Heart left ventricle (tissue), 16 donors: Measurements from ENCODE around the gene IGSF3. TPM values are rescaled to one million over a fixed set of nuclear protein-coding genes. Genes with fewer than 3 reads are reported as not detected.
"Not testable (repeated sequence)": the region's sequence is repeated elsewhere in the genome, so short reads cannot be mapped to it uniquely, and the experiment has no call there.

Source experiments
- ATAC-seq, 4 donors: fragments of 200-7000 bp; cut with Tn5 transposase; one replicate each; pipeline ENCODE4 v1.9.1; 2020 to 2022; ENCODE audit warnings: moderate library complexity in 4 of 4, mild to moderate bottlenecking in 3 of 4, moderate number of reproducible peaks in 1 of 4
- DNase-seq, 5 donors: peaks; one replicate each; pipeline ENCODE4 v3.0.0-alpha.2; 2020
- H3K27ac ChIP-seq, 12 donors: fragments of 200-600 bp; sonication (generic) in 4 of 12; one replicate each; pipeline versions ENCODE4 v1.5.0 to v1.8.0; 2016 to 2022; ENCODE audit warnings: mild to moderate bottlenecking in 2 of 12
- H3K27me3 ChIP-seq, 9 donors: fragments of 200-600 bp; sonication (generic) in 2 of 9; one replicate each; pipeline versions ENCODE4 v1.5.1 to v1.8.0; 2016 to 2022; ENCODE audit warnings: mild to moderate bottlenecking in 3 of 9
- H3K36me3 ChIP-seq, 9 donors: fragments of 200-600 bp; sonication (generic) in 2 of 9; one replicate each; pipeline versions ENCODE4 v1.5.0 to v1.8.0; 2018 to 2022; ENCODE audit warnings: mild to moderate bottlenecking in 2 of 9
- H3K4me1 ChIP-seq, 12 donors: fragments of 200-600 bp; sonication (generic) in 4 of 12; one replicate each; pipeline versions ENCODE4 v1.5.0 to v1.8.0; 2016 to 2022; ENCODE audit warnings: mild to moderate bottlenecking in 3 of 12
- H3K4me3 ChIP-seq, 12 donors: fragments of 200-600 bp; sonication (generic) in 4 of 12; one replicate each; pipeline versions ENCODE4 v1.5.0 to v1.8.0; 2017 to 2022; ENCODE audit warnings: mild to moderate bottlenecking in 9 of 12, moderate library complexity in 4 of 12
- H3K9me3 ChIP-seq, 12 donors: fragments of 200-600 bp; sonication (generic) in 4 of 12; one replicate each; pipeline versions ENCODE4 v1.5.0 to v1.8.0; 2016 to 2022; ENCODE audit warnings: mild to moderate bottlenecking in 1 of 12
- CTCF ChIP-seq, 12 donors: fragments of 200-600 bp; sonication (generic) in 4 of 12; IDR thresholded peaks; one replicate each; pipeline versions ENCODE4 v1.5.0 to v1.8.0; 2018 to 2022; ENCODE audit warnings: antibody characterized with exemption in 12 of 12, mild to moderate bottlenecking in 5 of 12
- POLR2A ChIP-seq, 2 donors: fragments of 450-650 bp; IDR thresholded peaks; one replicate each; pipeline ENCODE4 v1.6.1; 2017; ENCODE audit warnings: antibody characterized with exemption in 2 of 2, mild to moderate bottlenecking in 2 of 2, moderate library complexity in 2 of 2
- WGBS, 4 donors: extraction: QIAGEN DNeasy Blood & Tissue Kit in 2 of 4; methylation state at CpG; one replicate each; pipeline versions ENCODE4 v1.1.5 to v1.1.7; 2013 to 2018; 5-methylcytosine and 5-hydroxymethylcytosine counted together
- intact Hi-C, 10 donors: fragments of 100-400 bp; cut with DNase I; formaldehyde crosslinking; loops; one replicate each; pipeline versions ENCODE4 v1.11.1 to v1.14.2; 2022
- polyA plus RNA-seq, 2 donors: library from polyadenylated mRNA; stranded (reverse); fragments of 200-250 nt; gene quantifications; one replicate each; pipeline ENCODE4 v1.2.3, GENCODE V29; 2013
- total RNA-seq, 9 donors: library from RNA; depleted of rRNA in 2 of 9; stranded (reverse); fragments of >200 nt in 2 of 9; fragmentation: NEBNext Ultra II Directional in 3 of 9; extraction: Animal tissue kit (Norgen Biotek cat#: 25700) in 3 of 9; gene quantifications; one replicate each; pipeline versions ENCODE4 v1.1.0 to v1.2.4, GENCODE V29; 2016 to 2023
- donor health status: ischemic (EF 13 %, LVEDD 7.1; RV severe dilation, severe dysfunction).
- donor health status: healthy with polysubstance abuse.
- donor health status: DM: no; HTN: yes; CAD: no.
- donor health status: DM: no; HTN: no; CAD: no.
- donor health status: ischemic (EF 25% LVEDD 6.9; RV normal size, moderate dysfunction).
- donor health status: ischemic (EF 25% LVEDD 5.7; RV mildly dilated, moderate dysfunction).
- donor health status: healthy.
- donor health status: DM: yes; HTN: yes; CAD: no.
- donor health status: ischemic (EF 35%, LVEDD 5.7; RV mildly dilated, moderate dysfunction).
- donor health status: nonischemic (EF 11% LVEDD 7.7; RV severe dilation, severe dysfunction).
- donor health status: DM: yes; HTN: yes; CAD: no.
- donor health status: PGD.
- donor health status: ischemic (EF 29% LVEDD 5.4; RV normal size, mild dysfunction).
- donor health status: nonischemic (EF 23%, LVEDD 6.1; RV moderate dilation, normal function).

Gene IGSF3
- total and polyA plus RNA-seq, 11 donors, result 3.5 to 19.3 (median 11.5) TPM

- Histone ChIP-seq H3K4me3 (no peak overlapping the region), H3K9me3 (peaks cover 0 to 10% (median 0%) of the 10 kb centered on the region in 12 donors), H3K4me1 (peaks cover under 1 to 82% (median 17%) of the 10 kb centered on the region in 12 donors), H3K36me3 (peaks cover 0 to 8% (median 0%) of the 10 kb centered on the region in 9 donors), H3K27ac (no peak overlapping the region), H3K27me3 (no peaks in the 10 kb centered on the region)
- TF ChIP-seq POLR2A (IDR thresholded peaks at IDR 0.05) (no peak), CTCF (IDR thresholded peaks at IDR 0.05) (no peak)
- WGBS, 4 donors, result 90 to 100% (median 98%) methylated on average over 1 of the region's 1 CpG
- DNase-seq (no peak), ATAC-seq (no peak)
- intact Hi-C loops, result loop anchor here in 1 of 10 donors (10.0 kb wide), 1 partner anchor 350 kb away; no protein-coding TSS in a partner anchor
These were observed 103.1 kb downstream of the IGSF3 start for GRCh38 chr1:116564426-116564825.

GRCh38 chr1:116562465-116562864 is 105.1 kb downstream of the IGSF3 start:
- not testable (repeated sequence) for H3K36me3 ChIP-seq, H3K9me3 ChIP-seq, H3K27me3 ChIP-seq, H3K27ac ChIP-seq, DNase-seq, H3K4me3 ChIP-seq, ATAC-seq
- 85 to 93% (median 92%) methylated on average over 4 of the region's 4 CpGs for WGBS, 4 donors
- peaks cover 0 to 80% (median 11%) of the 10 kb centered on the region in 12 donors for H3K4me1 ChIP-seq
- intact Hi-C loops, result loop anchor here in 1 of 10 donors (10.0 kb wide), 1 partner anchor 352 kb away; no protein-coding TSS in a partner anchor

DNA sequence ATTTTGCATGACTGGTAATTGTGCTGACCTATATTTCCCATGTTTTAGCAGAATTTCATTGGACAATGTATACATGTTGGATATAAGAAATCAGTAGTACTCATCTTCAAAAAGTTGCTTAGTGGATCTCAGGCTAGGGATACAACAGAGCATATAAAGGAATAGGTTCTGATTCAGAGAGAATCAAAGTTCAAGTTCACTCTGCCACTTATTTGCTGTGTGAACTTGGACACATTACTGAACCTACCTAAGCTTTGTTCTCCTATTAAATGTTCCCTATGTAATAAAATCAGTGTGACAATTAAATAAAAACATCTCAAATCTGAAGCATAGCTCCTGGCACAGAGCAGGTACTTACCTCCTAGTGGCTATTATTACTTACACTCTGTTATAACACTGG is 106.0 kb downstream of the IGSF3 start:
- Histone ChIP-seq H3K9me3 (peaks cover 0 to 10% (median 0%) of the 10 kb centered on the region in 12 donors), H3K27me3 (no peaks in the 10 kb centered on the region), H3K36me3 (peaks cover 0 to 8% (median 0%) of the 10 kb centered on the region in 9 donors), H3K4me1 (peaks cover 0 to 83% (median 17%) of the 10 kb centered on the region in 12 donors), H3K4me3 (no peak overlapping the region), H3K27ac (no peak overlapping the region)
- no peak for DNase-seq
- intact Hi-C loops, result loop anchor here in 1 of 10 donors (10.0 kb wide), 1 partner anchor 353 kb away; no protein-coding TSS in a partner anchor
- ATAC-seq, result no peak
- TF ChIP-seq POLR2A (IDR thresholded peaks at IDR 0.05), result no peak
- no peak for TF ChIP-seq CTCF (IDR thresholded peaks at IDR 0.05)

DNA sequence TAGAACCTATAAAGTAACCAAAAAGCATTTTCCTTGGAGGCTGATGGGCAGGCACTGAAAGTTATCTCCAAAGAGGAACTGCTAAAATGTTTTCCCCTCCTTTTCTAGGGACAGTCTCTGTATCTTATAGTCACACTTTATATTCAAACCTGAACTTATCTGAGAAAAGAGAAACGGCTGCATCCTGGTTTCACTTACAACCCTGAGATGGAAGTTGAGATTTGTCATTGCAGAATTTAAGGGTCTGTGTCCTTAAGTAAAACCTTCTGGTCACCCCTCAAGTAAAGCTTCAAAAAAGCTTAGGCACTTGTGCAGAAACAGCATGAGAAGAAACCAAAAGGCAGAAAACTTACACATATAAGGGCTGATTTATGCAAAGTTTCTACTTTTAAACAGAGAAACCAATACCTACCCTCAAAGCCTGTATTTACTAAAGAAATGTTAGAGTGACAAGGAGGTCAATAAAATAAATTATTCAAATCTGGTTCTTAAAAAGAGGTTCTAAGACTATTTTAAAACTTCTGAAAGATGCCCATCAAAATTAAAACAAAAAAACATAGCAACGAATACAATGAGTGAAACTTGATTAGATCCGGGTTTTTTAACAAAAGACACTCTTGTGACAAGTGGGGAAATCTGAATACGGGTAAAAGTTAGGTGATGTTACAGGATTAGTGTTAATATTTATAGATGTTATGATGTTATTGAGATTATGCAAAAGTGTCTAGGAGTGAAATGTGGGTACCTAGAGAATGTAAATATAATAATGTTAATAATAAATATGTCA is 106.6 kb downstream of the IGSF3 start:
- no peak overlapping the region for H3K27ac ChIP-seq
- ATAC-seq (no peak), DNase-seq (no peak)
- 68 to 79% (median 71%) methylated on average over 4 of the region's 4 CpGs for WGBS, 4 donors
- peaks cover 0 to 10% (median 0%) of the 10 kb centered on the region in 12 donors for H3K9me3 ChIP-seq
- peaks cover 0 to 83% (median 20%) of the 10 kb centered on the region in 12 donors for H3K4me1 ChIP-seq
- H3K4me3 ChIP-seq, result no peak overlapping the region
- H3K36me3 ChIP-seq, result peaks cover 0 to 8% (median 0%) of the 10 kb centered on the region in 9 donors
- TF ChIP-seq CTCF (IDR thresholded peaks at IDR 0.05), result no peak
- no peak for TF ChIP-seq POLR2A (IDR thresholded peaks at IDR 0.05)
- H3K27me3 ChIP-seq, result no peaks in the 10 kb centered on the region
- intact Hi-C loops, result loop anchor here in 1 of 10 donors (10.0 kb wide), 1 partner anchor 354 kb away; no protein-coding TSS in a partner anchor
